HG03097 (cell line): ENCODE results near the gene PLAAT3.
"Not testable (repeated sequence)": the region's sequence is repeated elsewhere in the genome, so short reads cannot be mapped to it uniquely, and the experiment has no call there.

Source experiments
- ATAC-seq: cut with Tn5 transposase; IDR thresholded peaks from one replicate; pipeline ENCODE4 v1.9.1; 2021; ENCODE audit not compliant: unreplicated experiment, low FRiP score

The PLAAT3 gene

GRCh38 chr11:63547061-63547460 is 67.2 kb downstream of the PLAAT3 start:
- ATAC-seq = no peak

- no peak for ATAC-seq
Observed at GRCh38 chr11:63543711-63544110, 70.5 kb downstream of the PLAAT3 start.

GRCh38 chr11:63542506-63542905 is 71.7 kb downstream of the PLAAT3 start:
- ATAC-seq = not testable (repeated sequence)

- peak; percentile 1 for ATAC-seq
Observed at GRCh38 chr11:63537293-63538101, 76.7 kb downstream of the PLAAT3 start.

GRCh38 chr11:63536669-63537292 is 77.5 kb downstream of the PLAAT3 start, which contains the start of gene PLAAT4:
Gene PLAAT4 (plus strand): TSS chr11:63536808. CDS start chr11:63536869, 61 bp downstream.
- peak; percentile 37 for ATAC-seq

GRCh38 chr11:63535734-63536133 is 78.5 kb downstream of the PLAAT3 start:
- ATAC-seq = no peak

- ATAC-seq = no peak
Observed at GRCh38 chr11:63534895-63535461, 79.3 kb downstream of the PLAAT3 start.

GRCh38 chr11:63534076-63534475 is 80.2 kb downstream of the PLAAT3 start:
- no peak for ATAC-seq

- ATAC-seq = no peak
Observed at GRCh38 chr11:63532799-63533475, 81.3 kb downstream of the PLAAT3 start.

- no peak for ATAC-seq
Observed at GRCh38 chr11:63532117-63532516, 82.1 kb downstream of the PLAAT3 start.

- ATAC-seq = peak; percentile 77
Observed at GRCh38 chr11:63531074-63531792, 83.0 kb downstream of the PLAAT3 start.

- no peak for ATAC-seq
Observed at GRCh38 chr11:63530021-63530420, 84.2 kb downstream of the PLAAT3 start.

GRCh38 chr11:63529373-63529772 is 84.9 kb downstream of the PLAAT3 start:
- ATAC-seq = not testable (repeated sequence)

GRCh38 chr11:63528729-63529278 is 85.4 kb downstream of the PLAAT3 start:
- not testable (repeated sequence) for ATAC-seq

- ATAC-seq = not testable (repeated sequence)
Observed at GRCh38 chr11:63528156-63528555, 86.1 kb downstream of the PLAAT3 start.

GRCh38 chr11:63527667-63528066 is 86.6 kb downstream of the PLAAT3 start:
- no peak for ATAC-seq
